ENCODE measurements around the gene FHL2. TPM values are rescaled to one million over a fixed set of nuclear protein-coding genes. Genes with fewer than 3 reads are reported as not detected.

Gene FHL2
- polyA plus RNA-seq, 6 donors from 2014 or later: 0.05 to 0.39 (median 0.24) TPM; not detected in 2

- DNase-seq: no peak
Observed at GRCh38 chr2:105315314-105315713, 83.5 kb downstream of the FHL2 start.

GRCh38 chr2:105313877-105314276 is 85.0 kb downstream of the FHL2 start:
- peaks cover 0 to 4% (median 0%) of the 10 kb centered on the region in 7 donors for H3K9me3 Mint-ChIP-seq
- peaks cover 28 to 50% (median 34%) of the 10 kb centered on the region in 3 donors for H3K4me1 Mint-ChIP-seq
- no peak overlapping the region for H3K4me3 Mint-ChIP-seq
- no peaks in the 10 kb centered on the region for H3K27me3 Mint-ChIP-seq
- H3K36me3 Mint-ChIP-seq: peaks cover 2 to 11% of the 10 kb centered on the region in 2 donors
- ATAC-seq (ENCODE audit: low read depth in 2 of 2) (peak; percentile 86 to 88), DNase-seq (peak; percentile 6)
- peak overlapping the region in 2 of 6 donors; percentile 22 to 81 for H3K27ac Mint-ChIP-seq

More at GRCh38 chr2:105315314-105315713, 83.5 kb downstream of the FHL2 start:
- Mint-ChIP-seq H3K36me3 (peaks cover 0 to 7% of the 10 kb centered on the region in 2 donors), H3K4me3 (no peak overlapping the region), H3K27ac (peak overlapping the region in 1 of 6 donors; percentile 69), H3K4me1 (peaks cover 27 to 41% (median 34%) of the 10 kb centered on the region in 3 donors), H3K27me3 (no peaks in the 10 kb centered on the region), H3K9me3 (peaks cover 0 to 1% (median 0%) of the 10 kb centered on the region in 7 donors)
- no peak for ATAC-seq (ENCODE audit: low read depth in 2 of 2)

Other genes with a start within 250 kb of the FHL2 start
- gene GPR45, start 157.3 kb downstream of the FHL2 start, polyA plus RNA-seq (ENCODE audit: low read depth in 6 of 6): not detected
- 10 to 100 TPM; 17.2 to 31.2 (median 20.5) TPM for gene TGFBRAP1, start 69.3 kb downstream of the FHL2 start, polyA plus RNA-seq (ENCODE audit: low read depth in 6 of 6)
- gene C2orf49, start 61.5 kb downstream of the FHL2 start, polyA plus RNA-seq (ENCODE audit: low read depth in 6 of 6): 10 to 100 TPM; 12.0 to 16.3 (median 12.7) TPM

Data from naive B cell (primary cell).